MCF 10A (cell line): Measurements from ENCODE around the gene CRYBG2. TPM values are rescaled to one million over a fixed set of nuclear protein-coding genes. Genes with fewer than 3 reads are reported as not detected.

ENCODE experiments used
- BruUV-seq: library from RNA; stranded (reverse); fragments of 400-500 nt; replicated peaks from 2 replicates; lab custom pipeline; 2021; lab: Mats Ljungman, UMichigan
- CTCF ChIA-PET: fragments of 300-600 bp; sonication (Branson Sonifier 250); formaldehyde crosslinking; extraction: SDS; loops from one replicate; lab custom pipeline; 2021; ENCODE audit warnings: antibody characterized with exemption, inconsistent platforms; lab: Yijun Ruan, JAX
- POLR2A ChIA-PET: fragments of 300-600, 350-650 bp; sonication (Branson Sonifier 250); formaldehyde crosslinking; extraction: SDS; loops from one replicate; lab custom pipeline; 2020; ENCODE audit warnings: antibody characterized with exemption, inconsistent platforms; lab: Yijun Ruan, JAX
- DNase-seq: peaks from one replicate; pipeline ENCODE4 v3.0.0-alpha.2; 2018; ENCODE audit not compliant: unreplicated experiment
- H3K27ac Mint-ChIP-seq: one replicate; pipeline ENCODE4 v1.8.0; 2022; ENCODE audit warnings: mild to moderate bottlenecking, low read depth, mixed read lengths; ENCODE audit not compliant: unreplicated experiment
- H3K27me3 Mint-ChIP-seq: one replicate; pipeline ENCODE4 v1.8.0; 2022; ENCODE audit warnings: mixed read lengths; ENCODE audit not compliant: insufficient read depth, unreplicated experiment
- H3K36me3 Mint-ChIP-seq: one replicate; pipeline ENCODE4 v1.8.0; 2022; ENCODE audit warnings: mild to moderate bottlenecking, moderate library complexity, mixed read lengths; ENCODE audit not compliant: insufficient read depth, unreplicated experiment
- H3K4me1 Mint-ChIP-seq: one replicate; pipeline ENCODE4 v1.8.0; 2022; ENCODE audit warnings: mixed read lengths; ENCODE audit not compliant: insufficient read depth, unreplicated experiment
- H3K4me3 Mint-ChIP-seq: one replicate; pipeline ENCODE4 v1.8.0; 2022; ENCODE audit warnings: mild to moderate bottlenecking, moderate library complexity, mixed read lengths; ENCODE audit not compliant: unreplicated experiment
- H3K9me3 Mint-ChIP-seq: one replicate; pipeline ENCODE4 v1.8.0; 2022; ENCODE audit warnings: mixed read lengths; ENCODE audit not compliant: unreplicated experiment
- intact Hi-C: fragments of 100-400 bp; cut with micrococcal nuclease; formaldehyde crosslinking; loops from 2 replicates; pipeline ENCODE4 v1.14.1; 2022
- total RNA-seq: library from RNA; stranded (reverse); gene quantifications from 2 replicates; pipeline ENCODE4 v1.2.3, GENCODE V29; 2022
- TF ChIP-seq, protein P1 (sequence below): fragments of 200-600 bp; IDR thresholded peaks from one replicate; pipeline ENCODE4 v1.8.0; 2022; ENCODE audit warnings: antibody characterized with exemption, mild to moderate bottlenecking; ENCODE audit not compliant: unreplicated experiment

Gene CRYBG2
- total RNA-seq, 1 experiment from 2014 or later, result 8.6 TPM

DNA sequence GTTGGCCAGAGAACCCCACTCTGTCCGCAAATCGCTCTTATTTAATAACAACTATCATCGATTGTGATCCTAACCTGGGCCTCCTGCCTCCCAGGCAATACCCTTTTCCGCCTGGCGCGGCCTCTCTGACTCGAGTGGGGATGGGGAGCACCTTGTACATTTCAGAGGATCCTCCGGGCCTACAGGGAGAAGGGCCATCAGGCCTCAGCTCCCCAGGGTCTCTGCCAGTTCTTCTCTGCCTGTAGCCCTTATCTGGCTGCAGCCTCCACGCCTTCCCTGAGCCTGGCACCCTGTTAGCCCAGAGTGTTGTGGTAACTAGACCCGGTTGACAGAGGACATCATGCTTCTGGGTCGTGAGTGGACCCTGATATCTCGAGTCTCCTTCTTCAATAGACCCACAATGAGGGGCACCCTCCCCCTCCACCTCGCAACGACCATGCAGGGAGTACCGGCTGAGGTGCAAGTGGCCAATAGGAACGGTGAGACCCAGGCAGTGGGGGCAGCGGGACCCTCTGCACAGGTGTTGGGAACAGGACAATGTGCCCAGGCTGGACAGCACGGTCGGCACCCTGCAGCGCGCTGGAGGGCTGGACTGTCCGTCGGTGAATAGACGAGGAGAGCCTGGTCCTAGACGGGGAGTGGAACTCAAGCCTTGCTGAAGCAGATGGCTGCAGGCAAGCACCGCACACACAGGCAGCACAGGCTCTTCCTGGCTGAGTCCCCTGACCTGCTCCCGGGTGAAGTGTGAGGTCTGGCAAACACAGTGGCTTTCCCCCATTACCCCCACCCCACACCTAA lies 7.1 kb upstream of the CRYBG2 start:
- Mint-ChIP-seq H3K36me3 (no peaks in the 10 kb centered on the region), H3K4me1 (peaks cover 31% of the 10 kb centered on the region), H3K27me3 (no peaks in the 10 kb centered on the region), H3K4me3 (no peak overlapping the region), H3K27ac (no peak overlapping the region), H3K9me3 (no peaks in the 10 kb centered on the region)
- no TSS peak for BruUV-seq
- TF ChIP-seq, protein P1, sequence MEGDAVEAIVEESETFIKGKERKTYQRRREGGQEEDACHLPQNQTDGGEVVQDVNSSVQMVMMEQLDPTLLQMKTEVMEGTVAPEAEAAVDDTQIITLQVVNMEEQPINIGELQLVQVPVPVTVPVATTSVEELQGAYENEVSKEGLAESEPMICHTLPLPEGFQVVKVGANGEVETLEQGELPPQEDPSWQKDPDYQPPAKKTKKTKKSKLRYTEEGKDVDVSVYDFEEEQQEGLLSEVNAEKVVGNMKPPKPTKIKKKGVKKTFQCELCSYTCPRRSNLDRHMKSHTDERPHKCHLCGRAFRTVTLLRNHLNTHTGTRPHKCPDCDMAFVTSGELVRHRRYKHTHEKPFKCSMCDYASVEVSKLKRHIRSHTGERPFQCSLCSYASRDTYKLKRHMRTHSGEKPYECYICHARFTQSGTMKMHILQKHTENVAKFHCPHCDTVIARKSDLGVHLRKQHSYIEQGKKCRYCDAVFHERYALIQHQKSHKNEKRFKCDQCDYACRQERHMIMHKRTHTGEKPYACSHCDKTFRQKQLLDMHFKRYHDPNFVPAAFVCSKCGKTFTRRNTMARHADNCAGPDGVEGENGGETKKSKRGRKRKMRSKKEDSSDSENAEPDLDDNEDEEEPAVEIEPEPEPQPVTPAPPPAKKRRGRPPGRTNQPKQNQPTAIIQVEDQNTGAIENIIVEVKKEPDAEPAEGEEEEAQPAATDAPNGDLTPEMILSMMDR, result no peak
- intact Hi-C loops, result no loop called here
- ChIA-PET POLR2A (interaction anchor here (0.7 kb wide), 1 partner anchor 50 kb away, joined by 4 read pairs; no protein-coding TSS in a partner anchor), CTCF (interaction anchor here (0.8 to 2.8 kb wide), 2 partner anchors 18 to 76 kb away, joined by 3 to 12 read pairs; no protein-coding TSS in a partner anchor)
- DNase-seq, result no peak

DNA sequence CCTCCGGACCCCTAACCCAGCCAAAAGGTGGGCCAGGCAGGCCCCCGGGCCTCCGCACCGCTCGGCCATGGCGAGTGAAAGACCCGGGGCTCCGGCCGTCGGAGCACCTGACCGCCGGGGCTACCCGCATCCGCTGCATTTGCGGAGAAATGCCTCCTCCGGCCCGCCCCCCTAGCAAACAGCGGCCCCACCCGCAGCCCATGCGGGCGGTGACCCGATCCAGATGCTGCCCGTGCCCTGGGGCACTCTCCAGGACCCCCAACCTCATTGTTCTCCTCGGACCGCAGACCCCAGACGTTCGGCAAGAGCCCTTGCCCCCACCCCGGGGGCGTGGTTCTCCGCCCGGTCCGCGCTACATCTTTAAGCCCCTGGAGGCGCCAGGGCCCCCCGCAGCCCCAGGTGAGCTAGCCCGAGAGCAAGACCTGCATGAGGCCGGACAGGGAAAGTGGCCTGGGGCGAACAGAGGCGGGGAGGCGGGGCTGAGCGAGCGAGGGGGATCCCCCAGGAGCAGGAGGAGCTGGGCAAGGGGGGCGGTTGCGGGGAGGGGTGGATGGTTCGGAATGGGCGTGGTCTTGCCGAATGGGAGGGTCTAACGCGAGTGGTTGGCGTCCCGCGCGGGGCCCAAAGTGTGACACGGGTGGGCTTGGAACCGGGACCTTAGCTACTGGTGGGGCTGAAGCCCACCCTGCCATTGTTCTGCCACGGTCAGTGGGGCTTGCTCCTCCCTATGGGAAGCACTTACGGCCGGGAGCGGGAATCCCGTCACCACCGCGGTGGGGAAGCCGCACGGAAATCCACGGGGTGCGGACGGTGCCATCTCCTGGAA lies 6.3 kb upstream of the CRYBG2 start:
- H3K27me3 Mint-ChIP-seq, result no peaks in the 10 kb centered on the region

DNA sequence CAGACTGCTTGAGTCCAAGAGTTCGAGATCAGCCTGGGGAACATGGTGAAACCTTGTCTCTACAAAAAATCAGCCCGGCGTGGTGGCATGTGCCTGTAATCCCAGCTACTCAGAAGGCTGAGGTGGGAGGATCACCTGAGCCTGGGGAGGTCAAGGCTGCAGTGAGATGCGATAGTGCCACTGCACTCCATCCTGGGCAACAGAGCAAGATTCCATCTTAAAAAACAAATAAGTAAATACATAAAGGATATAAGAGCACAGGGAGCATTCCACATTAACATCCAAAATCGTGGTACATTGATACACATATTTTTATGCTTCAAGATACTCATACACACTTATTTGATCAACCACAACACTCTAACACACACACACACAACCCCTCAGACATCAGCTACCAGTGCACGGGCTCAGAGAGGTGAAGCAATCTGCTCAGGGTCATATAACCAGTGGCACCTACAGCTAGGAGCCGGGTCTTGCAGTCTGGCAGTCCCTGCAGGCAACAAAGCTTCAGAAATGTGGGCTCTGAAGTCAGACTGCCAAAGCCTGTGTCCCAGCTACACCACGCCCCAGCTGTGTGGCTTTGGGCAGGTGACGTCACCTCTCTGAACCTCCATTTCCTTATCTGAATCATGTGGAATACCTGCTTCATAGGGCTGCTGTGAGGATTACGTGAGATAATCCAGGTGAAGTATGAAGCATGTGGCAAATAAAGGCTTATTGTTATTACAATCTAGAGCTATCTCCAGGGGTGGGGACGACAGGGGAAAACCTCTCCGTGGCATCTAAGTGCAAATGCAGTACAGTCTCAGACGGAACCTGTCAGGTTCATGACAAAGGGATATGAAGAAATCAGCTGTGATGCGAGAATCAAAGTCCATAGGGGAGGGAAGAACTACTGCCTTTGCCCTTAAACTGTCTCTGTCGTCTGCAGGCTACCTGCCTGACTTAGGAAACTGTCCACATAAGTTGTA lies 4.8 kb upstream of the CRYBG2 start:
- H3K4me1 Mint-ChIP-seq, result peaks cover 33% of the 10 kb centered on the region
- H3K27ac Mint-ChIP-seq, result no peak overlapping the region
- BruUV-seq, result no TSS peak
- POLR2A ChIA-PET, result interaction anchor here (0.6 to 2.7 kb wide), 7 partner anchors 19 to 1633 kb away, joined by 3 to 24 read pairs (median 3); partner anchors contain the start of genes DHDDS and SH3BGRL3
- CTCF ChIA-PET, result interaction anchor here (0.5 to 1.6 kb wide), 8 partner anchors 11 to 1313 kb away, joined by 3 to 5 read pairs (median 3); partner anchors contain the start of gene IFI6
- no peaks in the 10 kb centered on the region for H3K9me3 Mint-ChIP-seq
- TF ChIP-seq, protein P1, result no peak
- no peaks in the 10 kb centered on the region for H3K27me3 Mint-ChIP-seq
- H3K36me3 Mint-ChIP-seq, result no peaks in the 10 kb centered on the region
- H3K4me3 Mint-ChIP-seq, result no peak overlapping the region
- peak; percentile 61 for DNase-seq
- intact Hi-C loops, result loop anchor here (5.0 kb wide), 1 partner anchor 36 kb away; no protein-coding TSS in a partner anchor

More for the DNA sequence above, 6.3 kb upstream of the CRYBG2 start:
- Mint-ChIP-seq H3K4me3 (no peak overlapping the region), H3K9me3 (no peaks in the 10 kb centered on the region), H3K27ac (no peak overlapping the region), H3K4me1 (peaks cover 36% of the 10 kb centered on the region), H3K36me3 (no peaks in the 10 kb centered on the region)
- DNase-seq, result no peak
- CTCF ChIA-PET, result interaction anchor here (1.6 to 2.8 kb wide), 2 partner anchors 18 to 215 kb away, joined by 3 to 12 read pairs; no protein-coding TSS in a partner anchor
- TF ChIP-seq, protein P1, result no peak
- intact Hi-C loops, result loop anchor here (5.0 kb wide), 1 partner anchor 38 kb away; no protein-coding TSS in a partner anchor
- no TSS peak for BruUV-seq
- POLR2A ChIA-PET, result interaction anchor here (1.6 to 2.7 kb wide), 2 partner anchors 18 to 30 kb away, joined by 3 to 24 read pairs; no protein-coding TSS in a partner anchor
